Astrocyte (in vitro differentiated cells and primary cell): Measurements from ENCODE around the gene PTPRM. TPM values are rescaled to one million over a fixed set of nuclear protein-coding genes. Genes with fewer than 3 reads are reported as not detected.

ENCODE experiments used
- DNase-seq: peaks from one replicate; pipeline ENCODE4 v3.0.0-alpha.2; 2010; ENCODE audit warnings: low read depth
- FAIRE-seq: peaks from 2 replicates; lab custom pipeline; 2011; peaks lifted over from hg19 to GRCh38; lab: Jason Lieb, UNC
- H2AFZ ChIP-seq: 2 replicates; pipeline ENCODE4 v1.6.0; 2012; ENCODE audit warnings: low read depth, low read length, inconsistent platforms
- H3K27ac ChIP-seq: 2 replicates; pipeline ENCODE4 v1.5.1; 2011; ENCODE audit warnings: low read depth, low read length, inconsistent platforms
- H3K27me3 ChIP-seq: 2 replicates; pipeline ENCODE4 v1.6.0; 2011; ENCODE audit warnings: low read length, inconsistent platforms; ENCODE audit not compliant: insufficient read depth
- H3K36me3 ChIP-seq: 2 replicates; pipeline ENCODE4 v1.5.1; 2011; ENCODE audit warnings: low read length, inconsistent platforms; ENCODE audit not compliant: insufficient read depth
- H3K4me1 ChIP-seq: 2 replicates; pipeline ENCODE4 v1.5.1; 2011; ENCODE audit warnings: low read length, inconsistent platforms; ENCODE audit not compliant: insufficient read depth
- H3K4me2 ChIP-seq: 2 replicates; pipeline ENCODE4 v1.6.0; 2012; ENCODE audit warnings: low read length, inconsistent platforms
- H3K4me3 ChIP-seq: 2 replicates; pipeline ENCODE4 v1.5.1; 2011; ENCODE audit warnings: low read depth, mild to moderate bottlenecking, low read length, inconsistent platforms; ENCODE audit not compliant: insufficient read depth
- H3K79me2 ChIP-seq: 2 replicates; pipeline ENCODE4 v1.6.0; 2012; ENCODE audit warnings: mild to moderate bottlenecking, low read length, inconsistent platforms; ENCODE audit not compliant: insufficient read depth
- H3K9ac ChIP-seq: 2 replicates; pipeline ENCODE4 v1.6.0; 2012; ENCODE audit warnings: mild to moderate bottlenecking, low read length, inconsistent platforms
- H3K9me3 ChIP-seq: 2 replicates; pipeline ENCODE4 v1.5.1; 2012; ENCODE audit warnings: low read depth, mild to moderate bottlenecking, low read length, inconsistent platforms; ENCODE audit not compliant: insufficient read depth
- H4K20me1 ChIP-seq: 2 replicates; pipeline ENCODE4 v1.6.0; 2012; ENCODE audit warnings: low read length, inconsistent platforms; ENCODE audit not compliant: insufficient read depth
- H3K27ac Mint-ChIP-seq: one replicate; pipeline ENCODE4 v1.8.0; 2021; ENCODE audit warnings: mild to moderate bottlenecking, mixed read lengths; ENCODE audit not compliant: unreplicated experiment
- H3K27me3 Mint-ChIP-seq: one replicate; pipeline ENCODE4 v1.8.0; 2021; ENCODE audit warnings: low read depth, mixed read lengths; ENCODE audit not compliant: unreplicated experiment
- H3K36me3 Mint-ChIP-seq: one replicate; pipeline ENCODE4 v1.8.0; 2021; ENCODE audit warnings: low read depth, mixed read lengths; ENCODE audit not compliant: unreplicated experiment
- H3K4me1 Mint-ChIP-seq: one replicate; pipeline ENCODE4 v1.8.0; 2021; ENCODE audit warnings: low read depth, mixed read lengths; ENCODE audit not compliant: unreplicated experiment
- H3K4me3 Mint-ChIP-seq: one replicate; pipeline ENCODE4 v1.8.0; 2021; ENCODE audit warnings: mild to moderate bottlenecking, moderate library complexity, mixed read lengths; ENCODE audit not compliant: unreplicated experiment
- H3K9me3 Mint-ChIP-seq: one replicate; pipeline ENCODE4 v1.8.0; 2021; ENCODE audit warnings: mild to moderate bottlenecking, mixed read lengths; ENCODE audit not compliant: unreplicated experiment
- CTCF ChIP-seq: IDR thresholded peaks from 2 replicates; pipeline ENCODE4 v1.5.1; 2011; ENCODE audit warnings: low read depth, mild to moderate bottlenecking, inconsistent platforms, low read length, moderate library complexity; ENCODE audit not compliant: insufficient read depth
- EZH2 ChIP-seq: IDR thresholded peaks from 2 replicates; pipeline ENCODE4 v1.6.1; 2012; ENCODE audit warnings: mild to moderate bottlenecking, low read length, inconsistent platforms; ENCODE audit not compliant: insufficient read depth
- total RNA-seq: library from RNA; stranded (reverse); gene quantifications from 2 replicates; pipeline ENCODE4 v1.2.1, GENCODE V29; 2021

Gene PTPRM
- total RNA-seq, 1 donor from 2014 or later: 59.6 TPM

- no peaks in the 10 kb centered on the region for H4K20me1 ChIP-seq
- H3K36me3 Mint-ChIP-seq: no peaks in the 10 kb centered on the region
- H3K27ac Mint-ChIP-seq: no peak overlapping the region
- no peaks in the 10 kb centered on the region for H3K36me3 ChIP-seq
- no peak for FAIRE-seq
- DNase-seq: no peak
- H3K9me3 Mint-ChIP-seq: no peaks in the 10 kb centered on the region
- peaks cover 75% of the 10 kb centered on the region for H3K79me2 ChIP-seq
- H3K9me3 ChIP-seq: no peaks in the 10 kb centered on the region
- H3K4me1 Mint-ChIP-seq: peaks cover 21% of the 10 kb centered on the region
- no peak overlapping the region for H3K9ac ChIP-seq
- peak overlapping the region; percentile 81 for H3K27ac ChIP-seq
- H3K4me3 ChIP-seq: no peak overlapping the region
- H3K27me3 Mint-ChIP-seq: no peaks in the 10 kb centered on the region
- H3K4me1 ChIP-seq: peaks cover 33% of the 10 kb centered on the region
- TF ChIP-seq CTCF (no peak), EZH2 (no peak)
- no peak overlapping the region for H3K4me3 Mint-ChIP-seq
- H3K4me2 ChIP-seq: peak overlapping the region; percentile 83
- H3K27me3 ChIP-seq: no peaks in the 10 kb centered on the region
- no peak overlapping the region for H2AFZ ChIP-seq
Observed at GRCh38 chr18:7619676-7620075, 52.6 kb downstream of the PTPRM start.

- H3K27me3 ChIP-seq: no peaks in the 10 kb centered on the region
- H3K9me3 Mint-ChIP-seq: no peaks in the 10 kb centered on the region
- H3K27ac ChIP-seq: no peak overlapping the region
- H3K4me2 ChIP-seq: no peak overlapping the region
- no peaks in the 10 kb centered on the region for H3K9me3 ChIP-seq
- H3K4me3 Mint-ChIP-seq: no peak overlapping the region
- no peaks in the 10 kb centered on the region for H3K36me3 ChIP-seq
- no peak overlapping the region for H3K9ac ChIP-seq
- no peak overlapping the region for H2AFZ ChIP-seq
- H3K27ac Mint-ChIP-seq: no peak overlapping the region
- H3K36me3 Mint-ChIP-seq: no peaks in the 10 kb centered on the region
- peaks cover 65% of the 10 kb centered on the region for H3K79me2 ChIP-seq
- H3K4me1 Mint-ChIP-seq: peaks cover 23% of the 10 kb centered on the region
- peaks cover 32% of the 10 kb centered on the region for H3K4me1 ChIP-seq
- no peak overlapping the region for H3K4me3 ChIP-seq
- DNase-seq (no peak), FAIRE-seq (peak; percentile 29)
- no peak for TF ChIP-seq EZH2
- TF ChIP-seq CTCF: no peak
- H4K20me1 ChIP-seq: peaks cover 4% of the 10 kb centered on the region
- H3K27me3 Mint-ChIP-seq: no peaks in the 10 kb centered on the region
Observed at GRCh38 chr18:7622721-7623120, 55.6 kb downstream of the PTPRM start.

- no peaks in the 10 kb centered on the region for H3K9me3 ChIP-seq
- Mint-ChIP-seq H3K27ac (no peak overlapping the region), H3K27me3 (no peaks in the 10 kb centered on the region), H3K4me3 (no peak overlapping the region), H3K9me3 (no peaks in the 10 kb centered on the region), H3K36me3 (no peaks in the 10 kb centered on the region), H3K4me1 (peaks cover 18% of the 10 kb centered on the region)
- peaks cover 24% of the 10 kb centered on the region for H3K4me1 ChIP-seq
- no peaks in the 10 kb centered on the region for H3K27me3 ChIP-seq
- H3K9ac ChIP-seq: no peak overlapping the region
- FAIRE-seq: no peak
- no peaks in the 10 kb centered on the region for H3K36me3 ChIP-seq
- no peak overlapping the region for H3K4me2 ChIP-seq
- peaks cover 62% of the 10 kb centered on the region for H3K79me2 ChIP-seq
- DNase-seq: no peak
- H3K4me3 ChIP-seq: no peak overlapping the region
- TF ChIP-seq EZH2 (no peak), CTCF (no peak)
- no peak overlapping the region for H2AFZ ChIP-seq
- H3K27ac ChIP-seq: no peak overlapping the region
- peaks cover 4% of the 10 kb centered on the region for H4K20me1 ChIP-seq
Observed at GRCh38 chr18:7623681-7624080, 56.6 kb downstream of the PTPRM start.
